GM12878 (cell line): ENCODE data around the gene SOS1. TPM values are rescaled to one million over a fixed set of nuclear protein-coding genes. Genes with fewer than 3 reads are reported as not detected.
A peak's percentile ranks its signal among the peaks of the same experiment; 100 is the strongest.

Source experiments
- ATAC-seq: fragments of 200-7000 bp; cut with Tn5 transposase; 3 replicates; pipeline ENCODE4 v1.9.1; 2020; ENCODE audit warnings: mild to moderate bottlenecking, moderate library complexity
- BruUV-seq: library from RNA; stranded (reverse); fragments of 400-500 nt; replicated peaks from 2 replicates; lab custom pipeline; 2021; lab: Mats Ljungman, UMichigan
- CTCF ChIA-PET: fragments of 300-600 bp; sonication (Branson Sonifier 250); formaldehyde crosslinking; extraction: SDS; loops from one replicate; lab custom pipeline; 2021; ENCODE audit warnings: inconsistent platforms; lab: Yijun Ruan, JAX
- POLR2A ChIA-PET: fragments of 350-600 bp; formaldehyde crosslinking; extraction: SDS; loops from one replicate; lab custom pipeline; 2021; ENCODE audit warnings: inconsistent platforms; lab: Charles Lee
- RAD21 ChIA-PET: fragments of 300-600 bp; sonication (Branson Sonifier 250); formaldehyde crosslinking; loops from one replicate; lab custom pipeline; 2023; ENCODE audit warnings: antibody characterized with exemption; ENCODE audit not compliant: unreplicated experiment; lab: Charles Lee
- SMC1A ChIA-PET: fragments of 300-600 bp; sonication (Branson Sonifier 250); formaldehyde crosslinking; loops from one replicate; lab custom pipeline; 2023; ENCODE audit not compliant: unreplicated experiment, uncharacterized antibody; lab: Charles Lee
- DNase-seq: peaks from one replicate; pipeline ENCODE4 v3.0.0-alpha.2; 2011; ENCODE audit warnings: low read depth, low spot score
- FAIRE-seq: peaks from 3 replicates; lab custom pipeline; 2011; peaks lifted over from hg19 to GRCh38; lab: Jason Lieb, UNC
- H2AFZ ChIP-seq: 2 replicates; pipeline ENCODE4 v1.6.0; 2011; ENCODE audit warnings: low read depth, low read length, control low read depth; ENCODE audit not compliant: control insufficient read depth
- H3K27ac ChIP-seq: 2 replicates; pipeline ENCODE4 v1.5.1; 2011; ENCODE audit warnings: control low read depth; ENCODE audit not compliant: control insufficient read depth, insufficient read depth
- H3K27me3 ChIP-seq, 2 experiments: replicated peaks in 1 of 2; 2 replicates each; pipeline versions ENCODE4 v1.6.0 to v1.6.1; 2011; ENCODE audit warnings: low read length in 1 of 2; ENCODE audit not compliant: control insufficient read depth in 2 of 2, insufficient read depth in 2 of 2
- H3K36me3 ChIP-seq, 2 experiments: 2 replicates each; pipeline ENCODE4 v1.5.1; 2011; ENCODE audit warnings: low read length in 1 of 2; ENCODE audit not compliant: control insufficient read depth in 2 of 2, insufficient read depth in 2 of 2
- H3K4me1 ChIP-seq: 2 replicates; pipeline ENCODE4 v1.6.1; 2011; ENCODE audit warnings: mild to moderate bottlenecking, low read length, moderate library complexity, mixed read lengths; ENCODE audit not compliant: control insufficient read depth, insufficient read depth
- H3K4me2 ChIP-seq: 2 replicates; pipeline ENCODE4 v1.6.0; 2011; ENCODE audit warnings: control low read depth; ENCODE audit not compliant: control insufficient read depth, insufficient read depth
- H3K4me3 ChIP-seq: fragments of 200-600 bp; sonication (generic); 2 replicates; pipeline ENCODE4 v1.5.1; 2016
- H3K79me2 ChIP-seq: 2 replicates; pipeline ENCODE4 v1.6.0; 2011; ENCODE audit warnings: low read length; ENCODE audit not compliant: control insufficient read depth, insufficient read depth
- H3K9ac ChIP-seq: 2 replicates; pipeline ENCODE4 v1.8.0; 2011; ENCODE audit warnings: low read length, control low read depth, mixed read lengths; ENCODE audit not compliant: control insufficient read depth, insufficient read depth
- H3K9me3 ChIP-seq: replicated peaks from 3 replicates; pipeline ENCODE4 v1.5.1; 2011; ENCODE audit warnings: mild to moderate bottlenecking, low read length; ENCODE audit not compliant: control insufficient read depth, insufficient read depth
- H4K20me1 ChIP-seq: 2 replicates; pipeline ENCODE4 v1.6.0; 2011; ENCODE audit not compliant: control insufficient read depth, insufficient read depth
- BCLAF1 ChIP-seq: fragments of 450-650 bp; IDR thresholded peaks from 2 replicates; pipeline ENCODE4 v1.6.1; 2017; ENCODE audit warnings: antibody characterized with exemption, mild to moderate bottlenecking, moderate library complexity
- BHLHE40 ChIP-seq, 2 experiments: fragments of 450-650 bp in 1 of 2; IDR thresholded peaks; 2 replicates each; pipeline ENCODE4 v1.6.1; 2011 to 2017; ENCODE audit warnings: low read depth in 2 of 2, borderline replicate concordance in 1 of 2, improper control_type of control experiment in 1 of 2, low read length in 1 of 2, mild to moderate bottlenecking in 1 of 2
- MEF2B ChIP-seq: fragments of 450-650 bp; IDR thresholded peaks from 2 replicates; pipeline ENCODE4 v1.6.1; 2018; ENCODE audit warnings: mild to moderate bottlenecking, moderate library complexity; ENCODE audit not compliant: partially characterized antibody, poor library complexity, severe bottlenecking
- SRF ChIP-seq, 2 experiments: IDR thresholded peaks; 2 replicates each; pipeline ENCODE4 v1.6.1; 2011; ENCODE audit warnings: low read depth in 2 of 2, low read length in 2 of 2, mild to moderate bottlenecking in 1 of 2, moderate library complexity in 1 of 2
- TCF12 ChIP-seq: IDR thresholded peaks from 2 replicates; pipeline ENCODE4 v1.6.1; 2011; ENCODE audit warnings: low read depth, mild to moderate bottlenecking, low read length
- ZBED1 ChIP-seq: IDR thresholded peaks from 2 replicates; pipeline ENCODE4 v1.6.1; 2016; ENCODE audit warnings: borderline replicate concordance
- whole genome bisulfite sequencing: methylation state at CpG from one replicate; pipeline ENCODE4 v1.1.6; 2016; ENCODE audit warnings: low lambda C conversion rate; ENCODE audit not compliant: insufficient replicate concordance, insufficient coverage; ENCODE audit errors: missing lambda C conversion rate; 5-methylcytosine and 5-hydroxymethylcytosine counted together
- in situ Hi-C: fragments of 300-500 bp; cut with MboI; formaldehyde crosslinking; loops from 9 replicates; pipeline ENCODE4 v1.14.3; 2018; ENCODE audit warnings: mixed read lengths
- intact Hi-C: fragments of 100-400 bp; cut with micrococcal nuclease; formaldehyde crosslinking; loops from one replicate; pipeline ENCODE4 v1.14.2; 2022; ENCODE audit not compliant: unreplicated experiment
- polyA plus RNA-seq, 11 experiments: library from polyadenylated mRNA; depleted of rRNA in 4 of 11; unstranded in 6 of 11; stranded (reverse) in 5 of 11; fragments of >200 nt; fragmentation: Nextera tagmentation in 4 of 11; fragmentation: Illumina TruSeq in 1 of 11; extraction: Ambion mirVana in 4 of 11; extraction: Trizol in 1 of 11; gene quantifications; 1 replicate in 1 of 11; 2 replicates in 10 of 11; pipeline versions ENCODE4 v1.2.1 to v1.2.3, GENCODE V29; 2011 to 2016; ENCODE audit warnings: inconsistent platforms in 2 of 11, missing spikeins in 2 of 11, low read depth in 1 of 11
- total RNA-seq, 4 experiments: library from RNA; depleted of rRNA in 3 of 4; stranded (reverse); fragments of >200 nt in 3 of 4; fragmentation: Illumina TruSeq in 1 of 4; extraction: Trizol in 1 of 4; gene quantifications; 2 replicates each; pipeline versions ENCODE4 v1.2.1 to v1.2.3, GENCODE V29; 2013 to 2021

SOS1 gene
- total and polyA plus RNA-seq, 10 of the 15 experiments (the other 5 are each of a cell fraction or from before 2014, with no cell fraction given): 2.1 to 24.1 (median 8.5) TPM

- RAD21 ChIA-PET: no interaction called here
- no peak; the same call in 2 of the 3 replicates for ATAC-seq
- in situ Hi-C loops: no loop called here
These were observed 19.5 kb upstream of the SOS1 start for GRCh38 chr2:39140322-39140847.

More at GRCh38 chr2:39140322-39140847, 19.5 kb upstream of the SOS1 start:
- intact Hi-C loops: no loop called here
- H4K20me1 ChIP-seq: no peaks in the 10 kb centered on the region
- no peak for DNase-seq
- H3K27ac ChIP-seq: no peak overlapping the region
- 33% methylated on average over 3 of the region's 3 CpGs for WGBS
- no peaks in the 10 kb centered on the region for H3K9me3 ChIP-seq
- POLR2A ChIA-PET: no interaction called here
- SMC1A ChIA-PET: interaction anchor here (0.7 to 1.0 kb wide), 2 partner anchors 11 to 16 kb away, joined by 3 to 4 read pairs; no protein-coding TSS in a partner anchor
- H3K79me2 ChIP-seq: no peaks in the 10 kb centered on the region
- BruUV-seq: no TSS peak
- H3K4me3 ChIP-seq: no peak overlapping the region
- CTCF ChIA-PET: no interaction called here
- peaks cover 5% of the 10 kb centered on the region for H3K4me1 ChIP-seq
- no peak overlapping the region for H3K9ac ChIP-seq
- FAIRE-seq: peak; percentile 59
- H2AFZ ChIP-seq: no peak overlapping the region
- no peaks in the 10 kb centered on the region for H3K27me3 ChIP-seq
- no peak overlapping the region for H3K4me2 ChIP-seq
- H3K36me3 ChIP-seq: no peaks in the 10 kb centered on the region
- TF ChIP-seq MEF2B (no peak), SRF (IDR thresholded peaks at IDR 0.05; ENCODE audit: low read depth in 2 of 2, low read length in 2 of 2) (no peak), TCF12 (no peak), BHLHE40 (IDR thresholded peaks at IDR 0.05; ENCODE audit: borderline replicate concordance in 1 of 2, low read depth in 2 of 2, low read length in 1 of 2) (no peak), BCLAF1 (no peak), ZBED1 (no peak)
